Measurements from ENCODE around the gene ADGRV1. TPM values are rescaled to one million over a fixed set of nuclear protein-coding genes. Genes with fewer than 3 reads are reported as not detected.

ADGRV1 gene
- total RNA-seq, 1 experiment from 2014 or later: 6.8 TPM

DNA sequence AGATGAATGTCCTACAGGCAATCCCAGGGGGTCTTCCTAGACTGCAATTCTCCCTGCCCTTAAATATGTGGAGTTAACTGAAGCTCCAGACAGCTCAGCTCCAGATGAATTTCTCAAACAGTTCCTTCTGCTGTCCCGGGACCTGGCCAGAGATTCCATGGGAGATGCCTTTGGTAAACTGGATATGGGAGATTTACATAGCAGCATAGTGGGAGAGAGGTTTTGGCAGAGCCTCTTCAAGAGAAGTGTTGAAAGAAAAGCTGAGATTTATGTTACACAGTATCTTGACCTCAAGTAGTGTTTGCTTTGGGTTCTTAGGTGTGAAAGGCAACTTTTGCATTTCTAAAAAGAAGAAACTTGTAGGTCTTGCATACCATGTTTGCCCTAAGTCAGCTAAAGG lies 459.6 kb downstream of the ADGRV1 start:
- Histone ChIP-seq H3K27ac (ENCODE audit: low read depth, low read length, poor library complexity, severe bottlenecking) (no peak overlapping the region), H3K36me3 (ENCODE audit: insufficient read depth, low read length, poor library complexity, severe bottlenecking) (no peaks in the 10 kb centered on the region), H3K27me3 (replicated peaks; ENCODE audit: insufficient read depth, low read depth, low read length, poor library complexity) (no peaks in the 10 kb centered on the region), H3K4me1 (ENCODE audit: insufficient read depth, low read length, poor library complexity, severe bottlenecking) (peaks cover 17% of the 10 kb centered on the region), H3K4me3 (ENCODE audit: low read depth, low read length, poor library complexity, severe bottlenecking) (no peak overlapping the region), H3K9me3 (ENCODE audit: low read depth, low read length, poor library complexity, severe bottlenecking) (peaks cover 5% of the 10 kb centered on the region)
- no peak for DNase-seq (ENCODE audit: low spot score)
- ChIA-PET POLR2A (ENCODE audit: low non-redundant PET) (no interaction called here), CTCF (no interaction called here)
- intact Hi-C loops (cut with micrococcal nuclease; ENCODE audit: unreplicated experiment): no loop called here
- TF ChIP-seq, protein P1, sequence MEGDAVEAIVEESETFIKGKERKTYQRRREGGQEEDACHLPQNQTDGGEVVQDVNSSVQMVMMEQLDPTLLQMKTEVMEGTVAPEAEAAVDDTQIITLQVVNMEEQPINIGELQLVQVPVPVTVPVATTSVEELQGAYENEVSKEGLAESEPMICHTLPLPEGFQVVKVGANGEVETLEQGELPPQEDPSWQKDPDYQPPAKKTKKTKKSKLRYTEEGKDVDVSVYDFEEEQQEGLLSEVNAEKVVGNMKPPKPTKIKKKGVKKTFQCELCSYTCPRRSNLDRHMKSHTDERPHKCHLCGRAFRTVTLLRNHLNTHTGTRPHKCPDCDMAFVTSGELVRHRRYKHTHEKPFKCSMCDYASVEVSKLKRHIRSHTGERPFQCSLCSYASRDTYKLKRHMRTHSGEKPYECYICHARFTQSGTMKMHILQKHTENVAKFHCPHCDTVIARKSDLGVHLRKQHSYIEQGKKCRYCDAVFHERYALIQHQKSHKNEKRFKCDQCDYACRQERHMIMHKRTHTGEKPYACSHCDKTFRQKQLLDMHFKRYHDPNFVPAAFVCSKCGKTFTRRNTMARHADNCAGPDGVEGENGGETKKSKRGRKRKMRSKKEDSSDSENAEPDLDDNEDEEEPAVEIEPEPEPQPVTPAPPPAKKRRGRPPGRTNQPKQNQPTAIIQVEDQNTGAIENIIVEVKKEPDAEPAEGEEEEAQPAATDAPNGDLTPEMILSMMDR (conservative IDR thresholded peaks at IDR 0.05; ENCODE audit: low read depth, low read length): no peak
- TF ChIP-seq EZH2 (IDR thresholded peaks at IDR 0.05; ENCODE audit: borderline replicate concordance, low read depth, low read length, poor library complexity, severe bottlenecking): no peak
- no TSS peak for BruUV-seq (replicated peaks)

DNA sequence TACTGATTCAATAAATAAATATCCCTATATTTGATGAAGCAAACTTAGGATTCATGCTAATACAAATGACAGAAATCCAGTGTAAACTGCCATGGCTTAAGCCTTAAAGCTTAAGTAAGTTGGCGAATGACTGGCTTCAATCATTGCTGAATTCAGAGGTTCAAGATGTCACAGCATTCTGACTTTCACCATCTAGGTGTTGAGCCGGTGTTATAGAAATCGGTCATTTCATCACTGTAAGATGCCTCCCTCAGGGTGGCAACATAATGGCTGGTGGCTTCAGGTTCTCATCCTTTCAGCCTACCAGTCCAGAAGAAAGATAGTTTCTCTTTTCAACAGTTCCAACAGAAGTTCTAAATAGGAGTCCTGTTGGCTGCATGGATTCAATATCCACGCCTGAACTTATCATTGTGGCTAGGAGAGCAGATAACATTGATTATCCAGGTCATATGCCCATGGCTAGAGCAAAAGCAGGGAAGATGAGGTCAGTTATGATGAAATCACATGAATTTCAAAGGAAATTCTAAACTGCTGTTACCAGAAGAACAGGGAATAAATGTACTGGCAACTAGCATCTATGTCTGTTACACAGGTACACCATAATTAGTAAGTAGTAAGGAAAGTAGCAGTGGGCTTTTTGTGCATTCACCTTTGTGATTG lies 460.2 kb downstream of the ADGRV1 start:
- H3K4me3 ChIP-seq (ENCODE audit: low read depth, low read length, poor library complexity, severe bottlenecking): no peak overlapping the region
- peaks cover 5% of the 10 kb centered on the region for H3K9me3 ChIP-seq (ENCODE audit: low read depth, low read length, poor library complexity, severe bottlenecking)
- CTCF ChIA-PET: no interaction called here
- no peaks in the 10 kb centered on the region for H3K36me3 ChIP-seq (ENCODE audit: insufficient read depth, low read length, poor library complexity, severe bottlenecking)
- intact Hi-C loops (cut with micrococcal nuclease; ENCODE audit: unreplicated experiment): no loop called here
- no peak for DNase-seq (ENCODE audit: low spot score)
- H3K4me1 ChIP-seq (ENCODE audit: insufficient read depth, low read length, poor library complexity, severe bottlenecking): peaks cover 24% of the 10 kb centered on the region
- BruUV-seq (replicated peaks): no TSS peak
- POLR2A ChIA-PET (ENCODE audit: low non-redundant PET): no interaction called here
- no peaks in the 10 kb centered on the region for H3K27me3 ChIP-seq (replicated peaks; ENCODE audit: insufficient read depth, low read depth, low read length, poor library complexity)
- H3K27ac ChIP-seq (ENCODE audit: low read depth, low read length, poor library complexity, severe bottlenecking): no peak overlapping the region
- TF ChIP-seq, protein P1 (conservative IDR thresholded peaks at IDR 0.05; ENCODE audit: low read depth, low read length): no peak
- TF ChIP-seq EZH2 (IDR thresholded peaks at IDR 0.05; ENCODE audit: borderline replicate concordance, low read depth, low read length, poor library complexity, severe bottlenecking): no peak

DNA sequence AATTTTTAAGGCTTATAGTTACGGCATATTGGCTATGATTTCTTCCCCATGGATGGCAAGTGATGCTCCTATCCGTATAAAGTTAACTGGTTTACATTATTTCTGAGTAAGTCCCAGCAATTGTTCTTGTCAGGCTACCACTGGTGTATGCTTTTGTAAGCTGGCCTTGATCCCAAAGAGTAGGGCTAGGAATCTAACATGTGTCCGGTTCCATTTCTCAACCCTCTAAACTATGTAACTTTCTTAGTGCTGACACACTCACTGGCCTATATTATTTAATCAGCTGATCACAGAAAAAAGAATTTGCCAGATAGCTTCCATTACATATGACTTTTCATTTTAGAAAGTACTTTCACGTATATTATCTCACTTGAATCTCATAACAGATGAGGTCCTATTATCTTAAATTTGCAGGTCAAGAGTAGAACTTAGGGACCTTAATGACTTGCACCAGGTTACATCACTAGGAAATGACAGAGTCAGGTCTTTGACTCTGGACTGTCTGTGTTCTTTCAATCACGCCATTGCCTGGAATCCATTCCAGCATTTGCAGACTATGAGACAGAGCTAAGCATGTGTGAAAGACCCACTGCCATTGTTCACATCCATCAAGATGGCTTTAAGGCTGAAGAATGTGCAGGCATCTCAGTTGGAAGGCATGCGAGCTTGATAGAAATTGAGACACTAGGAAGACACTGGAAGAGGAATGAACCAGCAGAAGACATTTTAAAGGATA lies 461.6 kb downstream of the ADGRV1 start:
- no TSS peak for BruUV-seq (replicated peaks)
- peaks cover 38% of the 10 kb centered on the region for H3K4me1 ChIP-seq (ENCODE audit: insufficient read depth, low read length, poor library complexity, severe bottlenecking)
- no peaks in the 10 kb centered on the region for H3K36me3 ChIP-seq (ENCODE audit: insufficient read depth, low read length, poor library complexity, severe bottlenecking)
- intact Hi-C loops (cut with micrococcal nuclease; ENCODE audit: unreplicated experiment): no loop called here
- H3K27ac ChIP-seq (ENCODE audit: low read depth, low read length, poor library complexity, severe bottlenecking): no peak overlapping the region
- H3K4me3 ChIP-seq (ENCODE audit: low read depth, low read length, poor library complexity, severe bottlenecking): no peak overlapping the region
- no peaks in the 10 kb centered on the region for H3K27me3 ChIP-seq (replicated peaks; ENCODE audit: insufficient read depth, low read depth, low read length, poor library complexity)
- TF ChIP-seq EZH2 (IDR thresholded peaks at IDR 0.05; ENCODE audit: borderline replicate concordance, low read depth, low read length, poor library complexity, severe bottlenecking): no peak
- TF ChIP-seq, protein P1 (conservative IDR thresholded peaks at IDR 0.05; ENCODE audit: low read depth, low read length): no peak
- CTCF ChIA-PET: no interaction called here
- POLR2A ChIA-PET (ENCODE audit: low non-redundant PET): no interaction called here
- H3K9me3 ChIP-seq (ENCODE audit: low read depth, low read length, poor library complexity, severe bottlenecking): no peaks in the 10 kb centered on the region
- DNase-seq (ENCODE audit: low spot score): no peak

Measured in A673 (cell line).